NOMO-1 treated with dmso at 0.1 percent for 144 hours (cell line): ENCODE data around the gene CYB5RL.
"Not testable (repeated sequence)": the region's sequence is repeated elsewhere in the genome, so short reads cannot be mapped to it uniquely, and the experiment has no call there.

Source experiments
- DNase-seq: peaks from one replicate; lab custom pipeline; 2025; ENCODE audit not compliant: unreplicated experiment; lab: John Stamatoyannopoulos, UW

Gene CYB5RL

GRCh38 chr1:54190526-54190925 is 9.3 kb downstream of the CYB5RL start:
- DNase-seq, result no peak

GRCh38 chr1:54188291-54188690 is 11.5 kb downstream of the CYB5RL start:
- no peak for DNase-seq

GRCh38 chr1:54186056-54186455 is 13.8 kb downstream of the CYB5RL start:
- no peak for DNase-seq

GRCh38 chr1:54180701-54181360 is 19.0 kb downstream of the CYB5RL start:
- no peak for DNase-seq

GRCh38 chr1:54178296-54179070 is 21.3 kb downstream of the CYB5RL start:
- no peak for DNase-seq

GRCh38 chr1:54177726-54178125 is 22.1 kb downstream of the CYB5RL start:
- DNase-seq, result no peak

- no peak for DNase-seq
These were observed 23.1 kb downstream of the CYB5RL start for GRCh38 chr1:54176621-54177327.

GRCh38 chr1:54174106-54174505 is 25.7 kb downstream of the CYB5RL start:
- no peak for DNase-seq

- DNase-seq, result no peak
These were observed 26.1 kb downstream of the CYB5RL start for GRCh38 chr1:54173681-54174080.

- DNase-seq, result no peak
These were observed 26.9 kb downstream of the CYB5RL start for GRCh38 chr1:54172614-54173599.

- no peak for DNase-seq
These were observed 28.2 kb downstream of the CYB5RL start for GRCh38 chr1:54171606-54172005.

GRCh38 chr1:54171016-54171415 is 28.8 kb downstream of the CYB5RL start:
- no peak for DNase-seq

- DNase-seq, result no peak
These were observed 30.8 kb downstream of the CYB5RL start for GRCh38 chr1:54169068-54169467.

GRCh38 chr1:54168206-54168965 is 31.4 kb downstream of the CYB5RL start:
- DNase-seq, result no peak

GRCh38 chr1:54167422-54168139 is 32.2 kb downstream of the CYB5RL start:
- no peak for DNase-seq

GRCh38 chr1:54166357-54166756 is 33.5 kb downstream of the CYB5RL start:
- not testable (repeated sequence) for DNase-seq

- no peak for DNase-seq
These were observed 34.7 kb downstream of the CYB5RL start for GRCh38 chr1:54165146-54165545.

- DNase-seq, result no peak
These were observed 36.3 kb downstream of the CYB5RL start for GRCh38 chr1:54163573-54163972.

GRCh38 chr1:54163051-54163450 is 36.8 kb downstream of the CYB5RL start:
- DNase-seq, result no peak
